ENCODE results near the gene COL17A1. TPM values are rescaled to one million over a fixed set of nuclear protein-coding genes. Genes with fewer than 3 reads are reported as not detected.

COL17A1 gene
- total RNA-seq, 4 donors from 2014 or later: under 0.01 to 2.9 (median 0.98) TPM; not detected in 1

DNA sequence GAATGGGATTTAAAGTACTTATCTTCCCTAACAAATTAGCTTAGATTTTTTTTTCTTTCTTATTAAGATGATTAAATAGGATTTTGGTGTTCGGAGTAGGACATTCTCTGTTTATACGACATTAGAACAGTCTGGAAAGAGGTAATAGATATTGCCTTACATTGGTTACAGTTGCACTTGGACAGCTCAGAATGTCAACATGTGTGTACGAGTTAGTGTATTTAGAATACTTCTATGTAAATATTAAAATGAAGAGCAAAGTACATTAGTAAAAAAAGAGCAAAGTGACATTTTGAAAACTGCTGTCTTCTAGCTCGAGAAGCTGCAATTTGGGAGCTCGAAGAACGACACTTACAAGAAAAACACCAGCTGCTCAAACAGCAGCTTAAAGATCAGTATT, 67.2 kb downstream of the COL17A1 start:
- Histone ChIP-seq H3K27me3 (no peaks in the 10 kb centered on the region), H3K27ac (no peak overlapping the region), H3K9me3 (no peaks in the 10 kb centered on the region), H3K36me3 (no peaks in the 10 kb centered on the region), H3K4me1 (no peaks in the 10 kb centered on the region), H3K4me3 (no peak overlapping the region)
- intact Hi-C loops (cut with DNase I; ENCODE audit: low total_unique reads): no loop called here
- TF ChIP-seq CTCF (IDR thresholded peaks at IDR 0.05) (no peak), POLR2A (IDR thresholded peaks at IDR 0.05) (no peak)
- DNase-seq: no peak

DNA sequence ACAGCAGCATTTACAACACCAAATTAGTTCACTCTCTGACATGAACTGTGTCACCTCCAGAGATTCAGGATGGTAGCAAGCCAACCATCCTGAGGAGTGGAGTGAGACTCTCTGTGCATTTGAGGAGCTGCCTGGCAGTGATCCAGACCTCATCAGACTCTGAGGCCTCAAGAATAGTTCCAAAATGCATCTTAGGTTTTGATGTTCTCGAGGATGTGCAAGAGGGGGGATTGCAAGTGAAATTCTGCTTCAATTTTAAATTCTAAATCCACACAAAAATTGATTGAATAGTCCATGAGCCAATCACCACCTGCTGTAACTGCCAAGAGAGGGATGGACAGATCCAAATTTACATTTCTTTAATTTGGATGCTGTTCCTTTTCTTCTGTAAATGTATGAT, 69.0 kb downstream of the COL17A1 start:
- Histone ChIP-seq H3K4me3 (no peak overlapping the region), H3K4me1 (no peaks in the 10 kb centered on the region), H3K36me3 (no peaks in the 10 kb centered on the region), H3K27me3 (no peaks in the 10 kb centered on the region), H3K27ac (no peak overlapping the region), H3K9me3 (no peaks in the 10 kb centered on the region)
- DNase-seq: no peak
- TF ChIP-seq CTCF (IDR thresholded peaks at IDR 0.05) (no peak), POLR2A (IDR thresholded peaks at IDR 0.05) (no peak)
- intact Hi-C loops (cut with DNase I; ENCODE audit: low total_unique reads): no loop called here

- no peak for TF ChIP-seq CTCF (IDR thresholded peaks at IDR 0.05)
- H3K9me3 ChIP-seq: no peaks in the 10 kb centered on the region
- no peaks in the 10 kb centered on the region for H3K36me3 ChIP-seq
- H3K4me1 ChIP-seq: no peaks in the 10 kb centered on the region
- no peaks in the 10 kb centered on the region for H3K27me3 ChIP-seq
- intact Hi-C loops (cut with DNase I; ENCODE audit: low total_unique reads): no loop called here
- DNase-seq: no peak
- no peak overlapping the region for H3K27ac ChIP-seq
- no peak overlapping the region for H3K4me3 ChIP-seq
Measured at GRCh38 chr10:104014176-104014575, 71.5 kb downstream of the COL17A1 start.

GRCh38 chr10:104013489-104013888, 72.2 kb downstream of the COL17A1 start:
- Histone ChIP-seq H3K27ac (no peak overlapping the region), H3K36me3 (no peaks in the 10 kb centered on the region), H3K4me3 (no peak overlapping the region), H3K4me1 (no peaks in the 10 kb centered on the region), H3K9me3 (no peaks in the 10 kb centered on the region), H3K27me3 (no peaks in the 10 kb centered on the region)
- TF ChIP-seq CTCF (IDR thresholded peaks at IDR 0.05): no peak
- no peak for TF ChIP-seq POLR2A (IDR thresholded peaks at IDR 0.05)
- intact Hi-C loops (cut with DNase I; ENCODE audit: low total_unique reads): no loop called here
- no peak for DNase-seq

DNA sequence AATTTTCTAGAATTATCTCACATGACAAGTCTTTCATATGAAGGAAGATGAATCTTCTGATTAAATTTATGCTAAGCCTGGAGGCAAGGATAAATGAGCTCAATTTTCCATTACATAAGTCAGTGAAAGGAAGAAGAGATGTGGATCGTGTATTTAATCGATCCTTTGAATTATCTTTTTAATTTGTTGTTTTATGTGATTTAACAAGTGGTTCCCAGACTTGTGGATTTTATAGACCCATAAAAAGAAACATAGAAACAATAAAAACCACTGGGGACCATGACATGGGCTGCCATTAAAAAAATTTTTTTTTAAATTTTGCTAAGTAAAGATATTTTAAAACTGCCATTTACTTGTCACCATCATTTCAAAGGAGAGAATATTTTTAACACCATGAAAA, 73.8 kb downstream of the COL17A1 start:
- H3K36me3 ChIP-seq: no peaks in the 10 kb centered on the region
- no peak for TF ChIP-seq CTCF (IDR thresholded peaks at IDR 0.05)
- no peak for TF ChIP-seq POLR2A (IDR thresholded peaks at IDR 0.05)
- no peak overlapping the region for H3K4me3 ChIP-seq
- no peaks in the 10 kb centered on the region for H3K27me3 ChIP-seq
- DNase-seq: no peak
- H3K9me3 ChIP-seq: no peaks in the 10 kb centered on the region
- intact Hi-C loops (cut with DNase I; ENCODE audit: low total_unique reads): no loop called here
- H3K27ac ChIP-seq: no peak overlapping the region
- H3K4me1 ChIP-seq: no peaks in the 10 kb centered on the region

Measured in uterus (tissue), 4 donors.